Neural progenitor cell (in vitro differentiated cells): ENCODE data around the gene CCM2. TPM values are rescaled to one million over a fixed set of nuclear protein-coding genes. Genes with fewer than 3 reads are reported as not detected.
"Not testable (repeated sequence)": the region's sequence is repeated elsewhere in the genome, so short reads cannot be mapped to it uniquely, and the experiment has no call there.

ENCODE experiments used
- DNase-seq: peaks from one replicate; pipeline ENCODE4 v3.0.0-alpha.2; 2016; ENCODE audit warnings: low spot score
- H2AFZ ChIP-seq: fragments of 200-600 bp; sonication (generic); replicated peaks from 2 replicates; pipeline ENCODE4 v1.6.1; 2016; ENCODE audit warnings: antibody characterized with exemption
- H3F3A ChIP-seq: fragments of 200-600 bp; sonication (generic); 2 replicates; pipeline ENCODE4 v1.6.1; 2016; ENCODE audit warnings: antibody characterized with exemption, low read depth
- H3K27ac ChIP-seq: fragments of 200-600 bp; sonication (generic); 2 replicates; pipeline ENCODE4 v1.5.1; 2016; ENCODE audit warnings: mild to moderate bottlenecking
- H3K27me3 ChIP-seq: fragments of 200-600 bp; sonication (generic); 2 replicates; pipeline ENCODE4 v1.6.1; 2016; ENCODE audit warnings: mild to moderate bottlenecking, moderate library complexity
- H3K36me3 ChIP-seq: fragments of 200-600 bp; sonication (generic); 2 replicates; pipeline ENCODE4 v1.5.1; 2016
- H3K4me1 ChIP-seq: fragments of 200-600 bp; sonication (generic); 2 replicates; pipeline ENCODE4 v1.6.1; 2016; ENCODE audit warnings: mixed run types
- H3K4me2 ChIP-seq: fragments of 200-600 bp; sonication (generic); 2 replicates; pipeline ENCODE4 v1.6.1; 2016
- H3K4me3 ChIP-seq: fragments of 200-600 bp; sonication (generic); 2 replicates; pipeline ENCODE4 v1.5.1; 2016
- H3K79me2 ChIP-seq: fragments of 200-600 bp; sonication (generic); 2 replicates; pipeline ENCODE4 v1.6.1; 2016; ENCODE audit warnings: low read depth
- H3K9ac ChIP-seq: fragments of 200-600 bp; sonication (generic); 2 replicates; pipeline ENCODE4 v1.6.1; 2016
- H3K9me3 ChIP-seq: fragments of 200-600 bp; sonication (generic); 2 replicates; pipeline ENCODE4 v1.5.1; 2016; ENCODE audit warnings: low read depth
- H4K20me1 ChIP-seq: fragments of 200-600 bp; sonication (generic); 2 replicates; pipeline ENCODE4 v1.6.1; 2016; ENCODE audit warnings: low read depth
- H3K27ac Mint-ChIP-seq: 3 replicates; pipeline ENCODE4 v1.8.0; 2021; ENCODE audit warnings: mixed read lengths
- H3K27me3 Mint-ChIP-seq: 2 replicates; pipeline ENCODE4 v1.8.0; 2022; ENCODE audit warnings: low read depth, mild to moderate bottlenecking, inconsistent platforms, moderate library complexity, mixed read lengths; ENCODE audit not compliant: insufficient read depth
- H3K36me3 Mint-ChIP-seq: 3 replicates; pipeline ENCODE4 v1.8.0; 2021; ENCODE audit warnings: mixed read lengths
- H3K4me1 Mint-ChIP-seq: 3 replicates; pipeline ENCODE4 v1.8.0; 2021; ENCODE audit warnings: mixed read lengths
- H3K4me3 Mint-ChIP-seq: 3 replicates; pipeline ENCODE4 v1.8.0; 2021; ENCODE audit warnings: mild to moderate bottlenecking, moderate library complexity, mixed read lengths
- H3K9me3 Mint-ChIP-seq: 3 replicates; pipeline ENCODE4 v1.8.0; 2020; ENCODE audit warnings: mixed read lengths
- CTCF ChIP-seq: fragments of 200-600 bp; sonication (generic); IDR thresholded peaks from 2 replicates; pipeline ENCODE4 v1.5.1; 2017; ENCODE audit warnings: antibody characterized with exemption, mild to moderate bottlenecking
- EZH2 ChIP-seq: fragments of 200-600 bp; sonication (generic); IDR thresholded peaks from 2 replicates; pipeline ENCODE4 v1.6.1; 2017; ENCODE audit warnings: antibody characterized with exemption, mild to moderate bottlenecking, moderate library complexity
- EZH2phosphoT487 ChIP-seq: fragments of 200-600 bp; sonication (generic); IDR thresholded peaks from 2 replicates; pipeline ENCODE4 v1.6.1; 2017; ENCODE audit warnings: antibody characterized with exemption
- total RNA-seq: library from RNA; depleted of rRNA; stranded (reverse); fragments of >200 nt; gene quantifications from 2 replicates; pipeline ENCODE4 v1.2.3, GENCODE V29; 2015; ENCODE audit warnings: low replicate concordance

The CCM2 gene
- total RNA-seq, 1 donor from 2014 or later, result 21.8 TPM

GRCh38 chr7:45032421-45032820 lies 32.4 kb downstream of the CCM2 start:
- H3K4me3 Mint-ChIP-seq, result no peak overlapping the region
- no peak overlapping the region for H3K4me2 ChIP-seq
- no peaks in the 10 kb centered on the region for H3K36me3 ChIP-seq
- H2AFZ ChIP-seq, result no peak overlapping the region
- H4K20me1 ChIP-seq, result peaks cover 18% of the 10 kb centered on the region
- peaks cover 3% of the 10 kb centered on the region for H3K36me3 Mint-ChIP-seq
- no peak overlapping the region for H3K9ac ChIP-seq
- H3K4me1 Mint-ChIP-seq, result peaks cover 14% of the 10 kb centered on the region
- no peak overlapping the region for H3K27ac ChIP-seq
- DNase-seq, result no peak
- H3K27me3 ChIP-seq, result no peaks in the 10 kb centered on the region
- no peak overlapping the region for H3K27ac Mint-ChIP-seq
- H3K9me3 ChIP-seq, result no peaks in the 10 kb centered on the region
- peaks cover 16% of the 10 kb centered on the region for H3F3A ChIP-seq
- no peaks in the 10 kb centered on the region for H3K27me3 Mint-ChIP-seq
- peaks cover 92% of the 10 kb centered on the region for H3K79me2 ChIP-seq
- no peak for TF ChIP-seq EZH2phosphoT487
- TF ChIP-seq EZH2, result no peak
- no peak for TF ChIP-seq CTCF
- no peaks in the 10 kb centered on the region for H3K9me3 Mint-ChIP-seq
- peaks cover 45% of the 10 kb centered on the region for H3K4me1 ChIP-seq
- H3K4me3 ChIP-seq, result no peak overlapping the region

DNA sequence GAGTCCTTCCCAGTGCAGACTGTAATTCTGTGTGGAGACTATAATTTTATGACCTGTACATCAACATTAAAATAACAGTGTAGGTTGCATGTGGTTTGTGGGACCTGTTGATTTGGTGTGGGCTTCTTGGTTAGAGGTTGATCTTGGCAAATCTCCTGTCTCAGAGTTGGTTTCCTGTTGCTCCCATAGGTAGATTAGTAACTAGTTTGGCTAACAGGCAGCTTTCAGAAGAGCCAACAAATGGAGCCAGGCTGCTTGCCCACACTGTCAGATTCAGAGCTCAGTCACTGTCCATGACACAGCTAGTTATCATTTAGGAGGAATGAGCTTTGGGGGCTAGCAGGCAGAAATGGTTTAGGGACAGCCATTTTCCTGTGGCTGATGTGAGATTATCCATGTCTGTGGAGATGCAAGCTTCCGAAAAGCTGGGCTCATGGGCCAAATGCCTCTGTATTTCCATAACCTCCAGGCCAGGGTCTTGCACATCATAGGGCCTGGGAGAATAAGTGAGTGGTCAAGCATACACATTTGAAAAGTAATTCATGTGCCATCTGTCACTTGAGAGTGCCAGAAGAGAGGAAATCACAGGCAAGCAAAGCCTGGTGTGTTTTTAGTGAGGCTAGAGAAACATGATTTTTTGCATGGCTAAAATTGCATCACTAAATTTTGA lies 33.4 kb downstream of the CCM2 start:
- Histone ChIP-seq H3K36me3 (no peaks in the 10 kb centered on the region), H3K9ac (no peak overlapping the region), H3F3A (peaks cover 16% of the 10 kb centered on the region), H3K9me3 (no peaks in the 10 kb centered on the region), H3K4me1 (peaks cover 45% of the 10 kb centered on the region), H2AFZ (no peak overlapping the region), H3K4me2 (no peak overlapping the region), H4K20me1 (peaks cover 25% of the 10 kb centered on the region), H3K27ac (peak overlapping the region; percentile 63), H3K27me3 (no peaks in the 10 kb centered on the region), H3K4me3 (no peak overlapping the region), H3K79me2 (peaks cover 94% of the 10 kb centered on the region)
- Mint-ChIP-seq H3K4me1 (peaks cover 17% of the 10 kb centered on the region), H3K27me3 (no peaks in the 10 kb centered on the region), H3K4me3 (no peak overlapping the region), H3K27ac (peak overlapping the region; percentile 22), H3K9me3 (no peaks in the 10 kb centered on the region), H3K36me3 (peaks cover 6% of the 10 kb centered on the region)
- DNase-seq, result no peak
- TF ChIP-seq CTCF (no peak), EZH2phosphoT487 (no peak), EZH2 (no peak)

DNA sequence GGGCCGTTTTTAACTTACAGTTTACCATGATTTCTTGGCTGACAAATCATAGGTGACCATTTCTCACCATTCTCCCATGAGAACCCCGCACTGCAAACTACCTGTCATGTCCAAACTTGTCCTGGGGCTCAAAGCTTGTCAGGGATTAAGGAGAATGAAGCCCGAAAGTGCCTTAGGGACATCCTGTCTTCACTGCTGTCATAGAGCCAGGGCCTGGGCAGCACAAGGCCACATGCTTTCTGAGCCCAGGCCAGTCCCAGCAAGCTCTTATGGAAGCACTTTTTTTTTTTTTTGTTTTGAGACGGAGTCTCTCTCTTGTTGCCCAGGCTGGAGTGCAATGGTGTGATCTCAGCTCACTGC lies 33.9 kb downstream of the CCM2 start:
- no peaks in the 10 kb centered on the region for H3K9me3 ChIP-seq
- peaks cover 17% of the 10 kb centered on the region for H3K4me1 Mint-ChIP-seq
- no peaks in the 10 kb centered on the region for H3K27me3 Mint-ChIP-seq
- no peak overlapping the region for H3K27ac Mint-ChIP-seq
- no peaks in the 10 kb centered on the region for H3K27me3 ChIP-seq
- peaks cover 25% of the 10 kb centered on the region for H4K20me1 ChIP-seq
- TF ChIP-seq CTCF, result no peak
- H3K4me3 ChIP-seq, result no peak overlapping the region
- H3K9me3 Mint-ChIP-seq, result no peaks in the 10 kb centered on the region
- H3F3A ChIP-seq, result peaks cover 16% of the 10 kb centered on the region
- H3K4me2 ChIP-seq, result no peak overlapping the region
- H3K4me3 Mint-ChIP-seq, result no peak overlapping the region
- DNase-seq, result no peak
- H3K79me2 ChIP-seq, result peaks cover 99% of the 10 kb centered on the region
- peak overlapping the region; percentile 63 for H3K27ac ChIP-seq
- H3K36me3 ChIP-seq, result no peaks in the 10 kb centered on the region
- no peak overlapping the region for H2AFZ ChIP-seq
- H3K36me3 Mint-ChIP-seq, result peaks cover 9% of the 10 kb centered on the region
- H3K9ac ChIP-seq, result no peak overlapping the region
- H3K4me1 ChIP-seq, result peaks cover 45% of the 10 kb centered on the region

DNA sequence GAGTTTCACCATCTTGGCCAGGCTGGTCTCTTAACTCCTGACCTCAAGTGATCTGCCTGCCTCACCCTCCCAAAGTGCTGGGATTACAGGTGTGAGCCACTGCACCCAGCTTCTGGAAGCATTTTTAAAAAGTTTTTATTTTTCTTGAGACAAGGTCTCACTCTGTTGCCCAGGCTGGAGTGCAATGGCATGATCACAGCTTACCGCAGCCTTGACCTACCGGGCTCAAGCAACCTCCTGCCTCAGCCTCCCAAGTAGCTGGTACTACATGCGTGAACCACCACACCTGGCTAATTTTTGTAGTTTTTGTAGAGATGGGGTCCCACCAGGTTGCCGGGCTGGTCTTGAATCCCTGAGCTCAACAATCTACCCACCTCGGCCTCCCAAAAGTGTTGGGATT lies 34.7 kb downstream of the CCM2 start:
- not testable (repeated sequence) for H3K27me3 Mint-ChIP-seq, H3K4me2 ChIP-seq, DNase-seq, H3K27ac Mint-ChIP-seq, H3K4me3 Mint-ChIP-seq, H3K27ac ChIP-seq, H3K9me3 Mint-ChIP-seq, H3K27me3 ChIP-seq, H2AFZ ChIP-seq, H3K9me3 ChIP-seq, H3K4me3 ChIP-seq, H3K9ac ChIP-seq, H3K36me3 ChIP-seq
- Histone ChIP-seq H3K4me1 (peaks cover 45% of the 10 kb centered on the region), H4K20me1 (peaks cover 25% of the 10 kb centered on the region), H3F3A (peaks cover 16% of the 10 kb centered on the region), H3K79me2 (peaks cover 93% of the 10 kb centered on the region)
- Mint-ChIP-seq H3K36me3 (peaks cover 11% of the 10 kb centered on the region), H3K4me1 (peaks cover 17% of the 10 kb centered on the region)
